ENCODE results near the gene TMEM186. TPM values are rescaled to one million over a fixed set of nuclear protein-coding genes. Genes with fewer than 3 reads are reported as not detected.
"Not testable (repeated sequence)": the region's sequence is repeated elsewhere in the genome, so short reads cannot be mapped to it uniquely, and the experiment has no call there.

The TMEM186 gene
- total and polyA plus RNA-seq, 2 donors (not counting 1 experiment from before 2014, with no cell fraction given) = 5.8 to 16.7 TPM

- CTCF ChIA-PET = no interaction called here
- Histone ChIP-seq H3K9ac (ENCODE audit: low read length) (no peak overlapping the region), H3K27ac (ENCODE audit: low read length in 2 of 2) (no peak overlapping the region), H3K4me1 (ENCODE audit: control insufficient read depth in 2 of 2, insufficient read depth in 2 of 2, low read length in 2 of 2) (peaks cover 0 to 3% of the 10 kb centered on the region in 2 donors), H3K36me3 (replicated peaks in 1 of 2; ENCODE audit: control extremely low read depth in 1 of 2, control insufficient read depth in 1 of 2, extremely low read depth in 1 of 2, insufficient read depth in 2 of 2, low read length in 1 of 2) (no peaks in the 10 kb centered on the region), H3K27me3 (replicated peaks in 1 of 4; ENCODE audit: control extremely low read depth in 1 of 4, control insufficient read depth in 3 of 4, insufficient read depth in 4 of 4, low read length in 3 of 4) (no peaks in the 10 kb centered on the region), H3K4me2 (replicated peaks; ENCODE audit: low read depth, low read length, poor library complexity, severe bottlenecking) (no peak overlapping the region), H3K9me3 (ENCODE audit: control extremely low read depth in 1 of 3, control insufficient read depth in 2 of 3, insufficient read depth in 1 of 3, low read length in 2 of 3) (no peaks in the 10 kb centered on the region), H4K20me1 (ENCODE audit: control insufficient read depth, insufficient read depth, low read length, poor library complexity, severe bottlenecking) (no peaks in the 10 kb centered on the region), H3K4me3 (ENCODE audit: control extremely low read depth in 1 of 5, extremely low read depth in 1 of 5, insufficient read depth in 1 of 5, low read depth in 2 of 5, low read length in 4 of 5) (no peak overlapping the region), H2AFZ (ENCODE audit: insufficient read depth, low read depth, low read length, poor library complexity, severe bottlenecking) (no peak overlapping the region), H3K79me2 (ENCODE audit: control insufficient read depth, insufficient read depth, low read length) (peaks cover 7% of the 10 kb centered on the region)
- peaks cover 5% of the 10 kb centered on the region for H3K4me1 Mint-ChIP-seq
- 88% methylated on average over 8 of the region's 8 CpGs for WGBS (ENCODE audit: insufficient coverage)
- intact Hi-C loops (cut with micrococcal nuclease) = no loop called here
- ATAC-seq (ENCODE audit: low read depth) (no peak), DNase-seq (no peak)
- no peaks in the 10 kb centered on the region for H3K9me3 Mint-ChIP-seq (ENCODE audit: insufficient read depth)
- H3K27ac Mint-ChIP-seq = peak overlapping the region; percentile 32
- TF ChIP-seq EZH2 (IDR thresholded peaks at IDR 0.05; ENCODE audit: borderline replicate concordance, insufficient read depth, low read depth, low read length, poor library complexity, severe bottlenecking) (no peak), CTCF (IDR thresholded peaks at IDR 0.05) (no peak)
- POLR2A ChIA-PET = no interaction called here
- no peak overlapping the region for H3K4me3 Mint-ChIP-seq
- H3K27me3 Mint-ChIP-seq = no peaks in the 10 kb centered on the region
Measured at GRCh38 chr16:8788578-8789172, 8.8 kb downstream of the TMEM186 start.

GRCh38 chr16:8786316-8786715 is 11.1 kb downstream of the TMEM186 start:
- H3K4me3 ChIP-seq (ENCODE audit: control extremely low read depth in 1 of 5, extremely low read depth in 1 of 5, insufficient read depth in 1 of 5, low read depth in 2 of 5, low read length in 4 of 5); H3K4me1 ChIP-seq (ENCODE audit: control insufficient read depth in 2 of 2, insufficient read depth in 2 of 2, low read length in 2 of 2); H3K9ac ChIP-seq (ENCODE audit: low read length); POLR2A ChIA-PET; intact Hi-C loops (cut with micrococcal nuclease); H3K27me3 ChIP-seq (replicated peaks in 1 of 4; ENCODE audit: control extremely low read depth in 1 of 4, control insufficient read depth in 3 of 4, insufficient read depth in 4 of 4, low read length in 3 of 4); H3K9me3 Mint-ChIP-seq (ENCODE audit: insufficient read depth); H3K4me2 ChIP-seq (replicated peaks; ENCODE audit: low read depth, low read length, poor library complexity, severe bottlenecking); H3K79me2 ChIP-seq (ENCODE audit: control insufficient read depth, insufficient read depth, low read length); H3K36me3 ChIP-seq (replicated peaks in 1 of 2; ENCODE audit: control extremely low read depth in 1 of 2, control insufficient read depth in 1 of 2, extremely low read depth in 1 of 2, insufficient read depth in 2 of 2, low read length in 1 of 2); H3K4me1 Mint-ChIP-seq; H2AFZ ChIP-seq (ENCODE audit: insufficient read depth, low read depth, low read length, poor library complexity, severe bottlenecking); H3K9me3 ChIP-seq (ENCODE audit: control extremely low read depth in 1 of 3, control insufficient read depth in 2 of 3, insufficient read depth in 1 of 3, low read length in 2 of 3); H3K4me3 Mint-ChIP-seq; H4K20me1 ChIP-seq (ENCODE audit: control insufficient read depth, insufficient read depth, low read length, poor library complexity, severe bottlenecking); ATAC-seq (ENCODE audit: low read depth); H3K27me3 Mint-ChIP-seq; H3K27ac ChIP-seq (ENCODE audit: low read length in 2 of 2); H3K27ac Mint-ChIP-seq; CTCF ChIA-PET; DNase-seq: not testable (repeated sequence)
- WGBS (ENCODE audit: insufficient coverage) = 91% methylated on average over 11 of the region's 11 CpGs

Data from B cell (primary cell).